Fibroblast of mammary gland (primary cell): ENCODE results near the gene AGPAT1.

Source experiments
- DNase-seq: peaks from one replicate; pipeline ENCODE4 v3.0.0-alpha.2; 2010; ENCODE audit warnings: low read depth
- H3K4me3 ChIP-seq: 2 replicates; pipeline ENCODE4 v1.5.1; 2011; ENCODE audit warnings: low read depth, mild to moderate bottlenecking, low read length, moderate library complexity; ENCODE audit not compliant: control insufficient read depth
- CTCF ChIP-seq: conservative IDR thresholded peaks from 2 replicates; pipeline ENCODE4 v1.5.1; 2011; ENCODE audit warnings: low read depth, low read length, inconsistent platforms; ENCODE audit not compliant: control insufficient read depth, insufficient read depth

AGPAT1 gene

DNA sequence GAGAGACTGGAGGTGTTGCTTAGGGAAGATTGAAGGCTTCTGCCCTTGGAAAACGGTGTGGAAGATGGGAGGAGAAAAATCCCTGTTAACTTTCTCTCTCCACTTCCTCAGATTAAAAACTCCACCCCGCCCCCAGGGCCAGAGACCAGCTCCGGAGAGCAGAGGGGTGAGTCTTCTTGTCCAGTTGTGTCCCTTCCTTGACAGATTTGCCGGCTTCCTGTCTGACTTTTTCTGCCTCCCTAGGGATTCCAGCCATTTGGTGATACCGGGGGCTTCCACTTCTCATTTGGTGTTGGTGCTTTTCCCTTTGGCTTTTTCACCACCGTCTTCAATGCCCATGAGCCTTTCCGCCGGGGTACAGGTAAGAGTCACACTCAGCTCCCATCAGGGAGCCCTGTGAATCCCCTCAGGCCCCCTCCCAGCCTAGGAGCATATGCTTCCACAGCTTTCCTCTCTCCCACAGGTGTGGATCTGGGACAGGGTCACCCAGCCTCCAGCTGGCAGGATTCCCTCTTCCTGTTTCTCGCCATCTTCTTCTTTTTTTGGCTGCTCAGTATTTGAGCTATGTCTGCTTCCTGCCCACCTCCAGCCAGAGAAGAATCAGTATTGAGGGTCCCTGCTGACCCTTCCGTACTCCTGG is 4.0 kb upstream of the AGPAT1 start:
- TF ChIP-seq CTCF: no peak
- DNase-seq: no peak
- H3K4me3 ChIP-seq: no peak overlapping the region

DNA sequence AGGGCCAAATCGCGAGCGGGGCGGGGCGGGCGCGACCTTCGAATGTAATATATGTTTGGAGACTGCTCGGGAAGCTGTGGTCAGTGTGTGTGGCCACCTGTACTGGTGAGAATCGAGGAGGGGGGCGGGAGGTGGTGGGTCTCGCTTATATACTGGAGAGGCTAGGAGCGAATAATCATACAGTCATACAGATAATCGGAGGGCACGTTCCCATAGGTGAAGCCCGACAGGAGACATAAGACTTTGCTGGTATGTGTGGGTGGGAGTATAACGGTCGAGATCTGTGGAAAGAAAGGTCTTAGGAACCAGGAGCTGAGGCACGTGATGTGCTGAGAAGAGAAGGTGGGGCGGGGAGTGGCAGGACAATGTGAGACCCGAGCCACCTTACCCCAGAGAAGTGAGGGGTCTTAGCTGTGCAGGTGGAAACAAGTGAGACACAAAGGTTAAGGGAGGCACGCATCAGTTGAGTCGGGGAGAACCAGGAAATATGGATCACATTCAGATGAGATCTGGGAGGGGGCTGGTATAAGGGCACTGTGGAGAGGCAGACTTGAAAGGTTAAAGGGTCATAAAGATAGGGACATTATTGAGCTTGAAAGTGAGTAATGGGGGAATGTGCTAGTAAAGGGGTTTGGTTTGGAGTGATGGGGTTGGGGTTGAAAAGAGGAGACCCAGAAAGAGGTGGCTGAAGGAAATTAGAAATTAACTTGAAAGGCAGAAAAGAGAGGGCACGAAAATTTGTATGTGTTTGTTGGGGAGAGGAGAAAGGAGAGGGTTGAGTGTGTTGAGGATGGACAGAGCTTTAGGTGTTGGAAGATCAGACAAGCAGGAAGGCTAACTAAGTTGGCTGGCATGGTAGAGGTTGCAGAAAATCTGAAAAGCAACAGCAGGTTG is 2.9 kb upstream of the AGPAT1 start:
- TF ChIP-seq CTCF: no peak
- no peak for DNase-seq
- peak overlapping the region; percentile 94 for H3K4me3 ChIP-seq

DNA sequence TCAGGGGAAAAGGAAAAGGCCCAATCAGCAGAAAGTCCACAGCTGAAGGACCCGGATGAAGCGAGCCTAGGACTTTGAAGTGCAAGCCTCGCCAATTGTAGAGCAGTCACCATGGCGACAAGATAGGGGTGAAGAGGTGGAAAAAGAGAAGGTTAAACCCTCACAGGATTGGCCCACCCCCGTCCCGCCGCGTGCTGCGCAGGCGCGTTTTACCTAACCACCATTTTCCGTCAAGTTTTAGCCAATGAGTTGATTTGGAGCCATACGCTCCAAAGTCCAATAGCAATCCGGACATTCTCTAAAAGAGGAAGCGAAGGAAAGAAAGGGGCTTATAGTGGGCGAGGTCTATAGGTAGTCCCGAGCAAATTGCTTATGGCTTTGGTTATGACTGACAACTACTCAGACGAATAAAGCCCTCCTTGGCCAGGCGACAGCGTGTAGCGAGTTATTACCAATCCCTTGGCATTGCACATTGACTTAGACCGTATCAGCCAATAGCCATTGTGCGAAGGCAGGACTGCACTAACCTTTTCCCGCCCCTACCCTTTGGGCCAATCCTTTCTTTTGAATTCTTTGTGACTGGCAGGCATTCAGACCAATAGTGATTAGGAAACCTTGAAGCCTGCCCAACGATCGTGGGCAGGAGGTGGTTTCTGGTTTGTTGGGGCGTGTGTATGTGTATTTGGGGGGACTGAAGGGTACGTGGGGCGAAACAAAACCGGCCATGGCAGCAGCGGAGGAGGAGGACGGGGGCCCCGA is 2.1 kb upstream of the AGPAT1 start, which contains the start of gene RNF5:
Gene RNF5 (plus strand): TSS at position 618 of the 759 bp plus-strand sequence. CDS start 107 bp downstream, at position 725.
- peak; percentile 100 for DNase-seq
- peak within 1 kb of the TSS; percentile 94 for H3K4me3 ChIP-seq
- no peak for TF ChIP-seq CTCF

DNA sequence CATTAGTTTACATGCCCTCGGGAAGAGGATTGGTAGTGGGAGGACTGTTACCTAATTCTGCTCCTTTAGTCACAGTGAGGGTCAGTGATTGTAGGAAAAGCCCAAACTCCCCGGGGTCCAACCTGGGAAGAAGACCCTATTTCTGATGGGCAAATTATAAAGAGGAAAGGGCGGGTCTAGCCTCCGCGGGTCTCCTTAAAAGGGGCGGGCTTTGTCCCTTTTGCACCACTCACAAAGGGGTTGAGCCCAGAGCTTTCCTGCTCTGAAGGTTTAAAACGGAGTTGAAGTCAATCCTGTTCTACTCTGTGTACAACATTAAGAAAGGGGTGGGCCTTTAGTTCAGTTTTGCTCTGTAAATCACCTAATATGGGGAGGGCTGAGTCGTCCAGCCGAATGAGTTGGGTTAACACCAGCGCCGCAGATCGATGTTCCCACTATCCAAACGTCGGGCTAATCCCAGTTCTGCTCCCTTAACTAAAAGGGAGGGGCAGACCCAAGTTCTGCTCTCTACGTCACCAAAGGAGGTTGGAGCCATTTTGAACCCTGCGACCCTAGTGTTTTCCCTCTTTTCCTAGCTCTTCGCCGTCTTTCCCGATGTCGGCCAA is 1.4 kb upstream of the AGPAT1 start:
- DNase-seq: no peak
- H3K4me3 ChIP-seq: peak overlapping the region; percentile 94
- TF ChIP-seq CTCF: no peak

DNA sequence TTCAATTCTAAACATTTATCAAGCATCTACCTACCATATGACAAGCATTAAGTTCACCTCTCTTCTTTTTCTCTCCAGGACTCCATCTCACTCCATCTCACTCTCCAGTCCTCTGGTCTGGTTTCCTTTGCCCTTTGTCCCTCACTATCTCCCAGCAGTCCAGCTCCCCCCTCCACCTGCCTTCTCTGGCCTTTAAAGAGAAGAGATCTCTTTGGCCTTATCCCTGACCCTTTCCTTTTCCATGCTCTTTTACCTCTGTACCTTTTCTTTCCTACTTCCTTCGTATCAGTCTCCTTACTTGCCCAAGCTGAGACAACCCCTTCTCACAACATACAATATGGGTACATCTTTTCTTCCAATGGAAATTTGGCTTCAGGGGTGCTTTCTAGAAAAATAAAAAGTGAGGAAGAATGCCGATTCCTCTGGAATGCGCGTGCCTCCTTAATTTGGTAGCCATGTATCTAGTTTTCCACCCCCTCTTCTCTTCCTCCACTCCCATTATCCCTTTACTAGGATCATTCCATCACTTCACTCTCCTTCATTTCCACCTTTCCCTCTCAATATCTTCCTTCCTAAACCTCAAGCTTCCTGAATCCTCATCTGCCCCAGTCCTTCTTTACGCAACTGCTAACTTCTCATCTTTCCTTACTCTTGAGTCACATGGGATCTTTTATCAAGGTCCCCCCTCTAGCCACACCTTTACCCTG is 745 bp upstream of the AGPAT1 start:
- H3K4me3 ChIP-seq: peak overlapping the region; percentile 94
- no peak for TF ChIP-seq CTCF
- peak; percentile 85 for DNase-seq

- H3K4me3 ChIP-seq: peak overlapping the region; percentile 94
- DNase-seq: no peak
- TF ChIP-seq CTCF: no peak
Observed at GRCh38 chr6:32175322-32175710, 568 bp downstream of the AGPAT1 start.
